Stimulated activated CD8-positive, alpha-beta memory T cell treated with anti-CD3 and anti-CD28 coated beads, Interleukin-15, amount 100 ng/mL, for 1 hour (primary cell): ENCODE measurements around the gene CT45A7.
"Not testable (repeated sequence)": the region's sequence is repeated elsewhere in the genome, so short reads cannot be mapped to it uniquely, and the experiment has no call there.

Experiments
- DNase-seq: peaks from one replicate; pipeline ENCODE4 v3.0.0-alpha.2; 2020; ENCODE audit warnings: low read depth

CT45A7 gene, protein sequence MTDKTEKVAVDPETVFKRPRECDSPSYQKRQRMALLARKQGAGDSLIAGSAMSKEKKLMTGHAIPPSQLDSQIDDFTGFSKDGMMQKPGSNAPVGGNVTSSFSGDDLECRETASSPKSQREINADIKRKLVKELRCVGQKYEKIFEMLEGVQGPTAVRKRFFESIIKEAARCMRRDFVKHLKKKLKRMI

DNA sequence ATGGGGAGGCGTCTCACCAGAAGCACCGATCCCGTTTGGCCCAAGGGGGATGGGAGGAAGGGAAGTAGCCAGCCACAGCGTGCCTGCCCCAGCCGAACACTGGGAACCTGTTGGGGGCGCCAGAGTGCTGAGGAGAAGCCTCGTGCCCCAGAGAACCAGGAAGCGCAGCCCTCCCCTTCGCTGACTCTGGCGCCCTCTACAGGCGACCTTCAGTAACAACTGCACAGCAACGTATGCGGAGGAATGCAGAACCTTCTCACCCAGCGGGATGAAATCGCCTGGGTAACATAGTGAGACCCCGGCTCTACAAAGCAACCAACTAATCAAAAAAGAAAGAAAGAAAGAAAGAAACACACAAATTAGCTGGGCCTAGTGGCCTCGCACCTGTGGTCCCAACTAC is at the start of gene CT45A7:
Gene CT45A7, minus strand, starts transcription at position 101 of the 400 bp plus-strand sequence. CDS start 3,747 bp downstream, outside the sequence.
- not testable (repeated sequence) for DNase-seq

DNA sequence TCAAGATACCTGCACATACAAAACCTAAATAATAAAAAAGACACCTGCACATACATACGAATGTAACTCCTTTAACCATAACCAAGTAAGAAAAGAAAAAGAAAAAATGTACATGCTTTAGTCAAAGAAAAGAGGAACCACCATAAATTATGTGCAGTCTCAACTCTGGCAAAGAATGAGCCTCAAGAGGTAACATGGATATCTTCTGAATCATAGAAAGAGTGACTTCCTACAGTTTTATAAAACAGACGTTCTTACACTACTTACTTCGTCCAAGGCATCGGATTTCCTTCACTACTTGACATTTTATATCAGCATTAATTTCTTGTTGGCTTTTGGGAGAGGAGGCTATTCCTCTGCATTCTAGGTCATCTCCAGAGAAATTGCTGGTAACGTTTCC is 45.7 kb upstream of the CT45A7 start:
- DNase-seq, result not testable (repeated sequence)

DNA sequence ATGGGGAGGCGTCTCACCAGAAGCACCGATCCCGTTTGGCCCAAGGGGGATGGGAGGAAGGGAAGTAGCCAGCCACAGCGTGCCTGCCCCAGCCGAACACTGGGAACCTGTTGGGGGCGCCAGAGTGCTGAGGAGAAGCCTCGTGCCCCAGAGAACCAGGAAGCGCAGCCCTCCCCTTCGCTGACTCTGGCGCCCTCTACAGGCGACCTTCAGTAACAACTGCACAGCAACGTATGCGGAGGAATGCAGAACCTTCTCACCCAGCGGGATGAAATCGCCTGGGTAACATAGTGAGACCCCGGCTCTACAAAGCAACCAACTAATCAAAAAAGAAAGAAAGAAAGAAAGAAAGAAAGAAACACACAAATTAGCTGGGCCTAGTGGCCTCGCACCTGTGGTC is 34.6 kb upstream of the CT45A7 start, which contains the start of gene CT45A9:
Gene CT45A9, minus strand, starts transcription at position 101 of the 400 bp plus-strand sequence. CDS start 3,751 bp downstream, outside the sequence.
- not testable (repeated sequence) for DNase-seq

DNA sequence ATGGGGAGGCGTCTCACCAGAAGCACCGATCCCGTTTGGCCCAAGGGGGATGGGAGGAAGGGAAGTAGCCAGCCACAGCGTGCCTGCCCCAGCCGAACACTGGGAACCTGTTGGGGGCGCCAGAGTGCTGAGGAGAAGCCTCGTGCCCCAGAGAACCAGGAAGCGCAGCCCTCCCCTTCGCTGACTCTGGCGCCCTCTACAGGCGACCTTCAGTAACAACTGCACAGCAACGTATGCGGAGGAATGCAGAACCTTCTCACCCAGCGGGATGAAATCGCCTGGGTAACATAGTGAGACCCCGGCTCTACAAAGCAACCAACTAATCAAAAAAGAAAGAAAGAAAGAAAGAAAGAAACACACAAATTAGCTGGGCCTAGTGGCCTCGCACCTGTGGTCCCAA is 17.4 kb upstream of the CT45A7 start, which contains the start of gene CT45A8:
Gene CT45A8, minus strand, starts transcription at position 101 of the 400 bp plus-strand sequence. CDS start 3,755 bp downstream, outside the sequence.
- not testable (repeated sequence) for DNase-seq

DNA sequence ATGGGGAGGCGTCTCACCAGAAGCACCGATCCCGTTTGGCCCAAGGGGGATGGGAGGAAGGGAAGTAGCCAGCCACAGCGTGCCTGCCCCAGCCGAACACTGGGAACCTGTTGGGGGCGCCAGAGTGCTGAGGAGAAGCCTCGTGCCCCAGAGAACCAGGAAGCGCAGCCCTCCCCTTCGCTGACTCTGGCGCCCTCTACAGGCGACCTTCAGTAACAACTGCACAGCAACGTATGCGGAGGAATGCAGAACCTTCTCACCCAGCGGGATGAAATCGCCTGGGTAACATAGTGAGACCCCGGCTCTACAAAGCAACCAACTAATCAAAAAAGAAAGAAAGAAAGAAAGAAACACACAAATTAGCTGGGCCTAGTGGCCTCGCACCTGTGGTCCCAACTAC is 17.2 kb downstream of the CT45A7 start, which contains the start of gene CT45A2:
Gene CT45A2, minus strand, starts transcription at position 101 of the 400 bp plus-strand sequence. CDS start 3,747 bp downstream, outside the sequence.
- not testable (repeated sequence) for DNase-seq

DNA sequence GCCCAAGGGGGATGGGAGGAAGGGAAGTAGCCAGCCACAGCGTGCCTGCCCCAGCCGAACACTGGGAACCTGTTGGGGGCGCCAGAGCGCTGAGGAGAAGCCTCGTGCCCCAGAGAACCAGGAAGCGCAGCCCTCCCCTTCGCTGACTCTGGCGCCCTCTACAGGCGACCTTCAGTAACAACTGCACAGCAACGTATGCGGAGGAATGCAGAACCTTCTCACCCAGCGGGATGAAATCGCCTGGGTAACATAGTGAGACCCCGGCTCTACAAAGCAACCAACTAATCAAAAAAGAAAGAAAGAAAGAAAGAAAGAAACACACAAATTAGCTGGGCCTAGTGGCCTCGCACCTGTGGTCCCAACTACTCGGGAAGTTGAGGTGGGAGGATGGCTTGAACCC is 34.4 kb downstream of the CT45A7 start, which contains the start of gene CT45A6:
Gene CT45A6, minus strand, starts transcription at position 101 of the 400 bp plus-strand sequence. CDS start 3,794 bp downstream, outside the sequence.
- not testable (repeated sequence) for DNase-seq

DNA sequence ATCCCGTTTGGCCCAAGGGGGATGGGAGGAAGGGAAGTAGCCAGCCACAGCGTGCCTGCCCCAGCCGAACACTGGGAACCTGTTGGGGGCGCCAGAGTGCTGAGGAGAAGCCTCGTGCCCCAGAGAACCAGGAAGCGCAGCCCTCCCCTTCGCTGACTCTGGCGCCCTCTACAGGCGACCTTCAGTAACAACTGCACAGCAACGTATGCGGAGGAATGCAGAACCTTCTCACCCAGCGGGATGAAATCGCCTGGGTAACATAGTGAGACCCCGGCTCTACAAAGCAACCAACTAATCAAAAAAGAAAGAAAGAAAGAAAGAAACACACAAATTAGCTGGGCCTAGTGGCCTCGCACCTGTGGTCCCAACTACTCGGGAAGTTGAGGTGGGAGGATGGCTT is 51.7 kb downstream of the CT45A7 start, which contains the start of gene CT45A5:
Gene CT45A5, minus strand, starts transcription at position 101 of the 400 bp plus-strand sequence. CDS start 3,774 bp downstream, outside the sequence.
- not testable (repeated sequence) for DNase-seq
